HG02610 (cell line): ENCODE measurements around the gene CCDC17.

Source experiments
- ATAC-seq: cut with Tn5 transposase; IDR thresholded peaks from one replicate; pipeline ENCODE4 v1.9.1; 2021; ENCODE audit warnings: mild to moderate bottlenecking, moderate library complexity; ENCODE audit not compliant: unreplicated experiment

Gene CCDC17

DNA sequence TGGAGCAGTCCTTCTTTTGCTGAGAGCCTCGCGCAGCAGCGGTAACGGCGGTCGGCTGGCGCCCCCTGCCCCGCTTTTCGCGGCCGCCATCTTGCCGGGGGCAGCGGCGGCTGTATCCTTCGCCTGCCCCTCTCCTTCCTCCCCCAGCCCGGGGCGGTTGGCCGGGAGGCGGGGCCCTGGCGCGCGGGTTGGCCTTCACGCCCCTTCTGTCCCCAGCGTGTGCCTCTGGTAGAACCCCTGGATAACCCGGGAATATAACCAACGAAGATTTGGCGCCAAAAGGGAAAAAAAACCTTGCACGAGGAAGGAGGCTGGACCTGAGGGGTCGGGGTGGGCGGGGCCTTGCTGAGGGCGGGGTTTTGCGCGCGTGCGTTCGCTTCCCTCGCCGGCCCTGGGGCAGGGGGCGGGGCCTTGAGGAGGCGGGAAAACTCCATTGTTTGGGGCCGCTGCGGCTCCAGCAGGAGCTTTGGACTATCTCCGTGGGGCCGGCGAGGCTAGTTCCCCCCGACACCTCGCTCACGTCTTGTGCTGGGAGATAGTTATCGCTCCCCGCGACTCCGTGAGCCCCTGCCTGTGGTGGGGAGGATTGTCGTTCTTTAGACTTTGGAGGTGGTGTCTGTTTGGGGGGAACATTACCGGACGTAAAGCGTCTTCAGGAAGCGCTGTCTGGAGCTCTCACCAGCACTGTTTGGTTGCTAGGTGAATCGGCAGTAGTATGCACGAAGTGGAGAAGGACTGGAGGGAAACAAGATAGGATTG lies 39.3 kb downstream of the CCDC17 start:
- peak; percentile 37 for ATAC-seq

DNA sequence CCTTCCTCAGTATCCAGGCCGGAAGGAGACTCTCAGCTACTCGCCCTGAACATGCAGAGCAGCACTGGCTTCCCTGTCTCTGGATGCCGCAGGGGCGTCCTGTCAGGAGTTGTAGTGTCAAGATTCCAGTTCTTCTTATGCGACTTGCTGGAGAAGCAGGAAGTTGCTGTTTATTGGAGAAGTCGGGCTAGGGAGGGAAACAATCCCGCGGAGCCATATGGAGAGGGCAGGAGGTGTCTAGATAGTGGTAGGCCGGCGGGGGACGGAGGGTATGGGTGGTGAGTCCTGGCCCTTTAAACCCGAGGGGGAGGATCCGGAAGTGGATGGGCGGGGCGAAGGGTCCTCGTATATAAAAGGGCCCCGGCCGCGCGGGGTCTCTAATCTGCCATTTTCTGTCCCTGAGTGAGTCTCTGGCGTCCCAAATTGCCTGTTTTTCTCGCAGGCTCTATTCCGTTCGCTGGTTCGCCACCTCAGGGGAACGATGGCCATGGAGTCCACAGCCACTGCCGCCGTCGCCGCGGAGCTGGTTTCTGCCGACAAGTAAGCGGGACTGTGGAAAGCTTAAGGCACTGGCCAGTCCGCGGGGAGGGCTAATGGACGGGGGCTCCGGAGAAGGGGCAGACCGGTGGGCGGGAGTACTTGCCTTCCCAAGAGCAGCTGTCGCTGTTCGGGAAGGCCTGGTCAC lies 40.0 kb downstream of the CCDC17 start, which contains the start of gene NASP:
Gene NASP, plus strand, starts transcription at position 376 of the 685 bp plus-strand sequence. Its CDS starts 106 bp downstream, at position 482.
- peak; percentile 37 for ATAC-seq

DNA sequence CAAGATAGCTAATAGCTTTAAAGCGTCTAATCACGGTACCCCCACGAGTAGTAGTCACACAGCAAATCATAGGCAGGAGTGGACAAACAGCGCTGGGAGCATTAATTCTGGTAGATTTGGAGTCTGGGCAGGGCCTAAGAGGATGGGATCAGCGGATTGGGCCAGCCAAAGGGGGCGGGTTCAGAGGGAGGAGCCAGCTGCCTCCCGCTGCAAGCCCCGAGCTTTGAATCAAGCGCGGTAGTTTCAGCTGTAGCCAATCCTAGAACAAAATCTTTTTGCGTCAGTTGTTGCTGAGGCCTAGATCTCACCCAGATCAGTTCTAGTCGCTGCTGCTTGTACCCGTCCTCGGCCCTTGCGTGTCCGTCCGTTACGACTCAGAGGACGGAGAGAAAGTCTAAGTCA lies 40.6 kb downstream of the CCDC17 start:
- ATAC-seq, result peak; percentile 75

DNA sequence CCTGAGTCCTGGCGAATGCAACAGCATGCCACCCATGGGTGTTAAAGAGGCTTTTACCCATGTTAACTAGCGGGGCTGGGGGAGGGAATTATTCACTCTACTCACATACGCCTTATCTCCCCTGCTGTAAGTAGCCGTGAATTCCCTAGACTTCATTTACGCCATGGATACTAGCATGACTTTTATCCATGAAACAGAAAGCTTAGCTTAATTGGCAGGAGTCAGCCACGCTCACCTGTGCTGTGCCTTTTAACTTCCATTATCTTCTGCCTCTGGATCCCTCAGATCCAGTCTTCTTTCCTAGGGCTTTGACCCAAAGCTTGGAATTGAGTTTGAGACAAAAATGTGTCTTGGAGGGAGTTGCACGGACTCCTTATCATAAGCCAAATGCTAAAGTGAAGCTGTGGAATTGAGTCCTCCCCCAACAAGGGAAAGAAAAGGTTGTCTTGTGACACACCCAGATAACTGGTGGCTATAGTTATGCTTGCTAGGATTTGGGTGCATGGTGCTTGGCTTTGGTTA lies 49.7 kb downstream of the CCDC17 start:
- no peak for ATAC-seq

DNA sequence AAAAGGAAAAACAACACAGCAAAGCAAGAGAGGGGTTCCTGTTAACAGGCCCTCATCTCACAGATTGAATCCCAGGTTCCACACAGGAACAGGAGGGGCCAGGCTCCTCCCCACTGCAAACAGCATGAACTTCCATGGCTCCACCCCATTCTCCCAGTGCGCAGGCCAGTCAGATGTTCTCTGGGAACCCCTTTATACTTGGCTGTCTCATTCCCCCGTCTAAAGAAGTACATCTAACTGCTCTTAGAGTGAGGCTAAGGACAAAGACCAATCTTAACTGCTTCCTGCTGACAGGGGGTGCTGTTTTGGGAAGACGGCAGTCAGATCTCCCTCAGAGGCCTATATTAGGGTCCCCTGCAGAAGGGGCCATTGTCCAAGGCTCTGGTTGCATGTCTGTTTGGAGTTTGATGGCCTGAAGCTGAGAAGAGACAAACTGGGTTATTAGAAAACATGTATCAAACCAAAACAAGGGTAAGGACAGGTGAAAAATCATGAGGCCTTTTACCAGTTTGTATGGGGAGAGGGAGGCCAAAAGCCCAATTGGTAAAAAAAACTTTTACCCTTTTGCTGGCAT lies 50.5 kb downstream of the CCDC17 start:
- ATAC-seq, result no peak

DNA sequence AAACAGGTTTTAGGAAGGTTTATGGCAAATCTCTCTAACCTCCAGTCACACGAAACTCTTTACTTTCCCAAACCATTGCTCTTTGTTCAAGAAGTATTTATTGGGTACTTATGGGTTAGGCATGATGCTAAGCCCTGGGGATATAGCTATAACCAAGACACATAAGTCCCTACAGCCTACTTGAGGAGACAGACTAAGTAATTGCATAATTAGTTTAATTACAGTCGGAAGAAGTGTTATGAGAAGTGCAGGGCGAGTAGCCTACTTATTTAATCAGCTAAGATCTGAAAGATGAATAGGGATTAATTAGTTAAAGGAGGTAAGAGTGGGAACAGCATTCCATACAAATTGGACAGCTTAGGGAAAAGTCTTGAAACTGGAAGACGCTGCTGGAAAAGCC lies 53.2 kb downstream of the CCDC17 start:
- no peak for ATAC-seq
